ENCODE data around the gene SENP6. TPM values are rescaled to one million over a fixed set of nuclear protein-coding genes. Genes with fewer than 3 reads are reported as not detected.

Gene SENP6
- polyA plus RNA-seq, 1 donor (not counting 4 experiments of a cell fraction or from before 2014, with no cell fraction given) = 41.1 TPM

DNA sequence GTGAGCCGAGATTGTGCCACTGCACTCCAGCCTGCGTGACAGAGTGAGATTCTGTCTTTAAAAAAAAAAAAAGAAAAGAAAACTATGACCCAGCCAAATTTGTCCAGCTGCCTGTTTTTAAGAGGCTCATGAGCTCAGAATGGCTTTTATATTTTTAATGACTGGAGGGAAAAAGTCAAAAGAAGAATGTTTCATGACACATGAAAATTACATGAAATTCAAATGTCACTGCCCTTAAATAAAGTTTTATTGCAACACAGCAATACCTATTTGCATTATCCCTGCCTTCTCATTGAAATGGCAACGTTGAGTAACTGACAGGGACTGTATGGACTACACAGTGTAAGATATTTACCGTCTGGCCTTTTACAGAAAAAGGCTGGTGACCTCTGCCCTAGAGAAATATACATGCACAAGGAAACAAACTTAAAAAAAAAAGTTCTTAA lies 11.4 kb downstream of the SENP6 start:
- H3K27ac ChIP-seq (ENCODE audit: control insufficient read depth, insufficient read depth, low read length) = no peak overlapping the region
- H3K79me2 ChIP-seq (ENCODE audit: control insufficient read depth, insufficient read depth, low read length) = peaks cover 99% of the 10 kb centered on the region
- TF ChIP-seq, protein P1, sequence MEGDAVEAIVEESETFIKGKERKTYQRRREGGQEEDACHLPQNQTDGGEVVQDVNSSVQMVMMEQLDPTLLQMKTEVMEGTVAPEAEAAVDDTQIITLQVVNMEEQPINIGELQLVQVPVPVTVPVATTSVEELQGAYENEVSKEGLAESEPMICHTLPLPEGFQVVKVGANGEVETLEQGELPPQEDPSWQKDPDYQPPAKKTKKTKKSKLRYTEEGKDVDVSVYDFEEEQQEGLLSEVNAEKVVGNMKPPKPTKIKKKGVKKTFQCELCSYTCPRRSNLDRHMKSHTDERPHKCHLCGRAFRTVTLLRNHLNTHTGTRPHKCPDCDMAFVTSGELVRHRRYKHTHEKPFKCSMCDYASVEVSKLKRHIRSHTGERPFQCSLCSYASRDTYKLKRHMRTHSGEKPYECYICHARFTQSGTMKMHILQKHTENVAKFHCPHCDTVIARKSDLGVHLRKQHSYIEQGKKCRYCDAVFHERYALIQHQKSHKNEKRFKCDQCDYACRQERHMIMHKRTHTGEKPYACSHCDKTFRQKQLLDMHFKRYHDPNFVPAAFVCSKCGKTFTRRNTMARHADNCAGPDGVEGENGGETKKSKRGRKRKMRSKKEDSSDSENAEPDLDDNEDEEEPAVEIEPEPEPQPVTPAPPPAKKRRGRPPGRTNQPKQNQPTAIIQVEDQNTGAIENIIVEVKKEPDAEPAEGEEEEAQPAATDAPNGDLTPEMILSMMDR (optimal IDR thresholded peaks at IDR 0.05 in 1 of 3, IDR thresholded peaks at IDR 0.05 in 1 of 3, conservative IDR thresholded peaks at IDR 0.05 in 1 of 3; ENCODE audit: extremely low read depth in 1 of 3, insufficient read depth in 2 of 3, low read length in 3 of 3) = no peak
- TF ChIP-seq EZH2 (IDR thresholded peaks at IDR 0.05; ENCODE audit: low read length) = no peak
- no peaks in the 10 kb centered on the region for H3K4me1 ChIP-seq (ENCODE audit: control insufficient read depth, extremely low read depth, insufficient read depth, low read length)
- H3K27me3 ChIP-seq (ENCODE audit: control insufficient read depth, extremely low read depth, insufficient read depth, low read length) = no peaks in the 10 kb centered on the region
- no peak overlapping the region for H3K4me3 ChIP-seq (ENCODE audit: control insufficient read depth in 2 of 3, extremely low read depth in 1 of 3, insufficient read depth in 2 of 3, low read depth in 1 of 3, low read length in 3 of 3)
- DNase-seq (ENCODE audit: low read depth, low spot score) (no peak), FAIRE-seq (no peak)
- dilution Hi-C loops (cut with MboI; ENCODE audit: extremely low pct_ligation_motif_present, low sequenced_read_pairs) = no loop called here
- H3K9me1 ChIP-seq (ENCODE audit: control insufficient read depth, extremely low read depth, insufficient read depth, low read length) = no peaks in the 10 kb centered on the region
- H4K20me1 ChIP-seq (ENCODE audit: control insufficient read depth, extremely low read depth, insufficient read depth, low read length) = peaks cover 9% of the 10 kb centered on the region
- H3K4me2 ChIP-seq (ENCODE audit: control insufficient read depth, extremely low read depth, insufficient read depth, low read depth, low read length) = no peak overlapping the region
- no peaks in the 10 kb centered on the region for H3K36me3 ChIP-seq (ENCODE audit: control insufficient read depth in 2 of 2, extremely low read depth in 1 of 2, insufficient read depth in 2 of 2, low read length in 2 of 2)
- H3K9me3 ChIP-seq (ENCODE audit: control insufficient read depth, low read depth, low read length) = no peaks in the 10 kb centered on the region
- H2AFZ ChIP-seq (ENCODE audit: control insufficient read depth, low read length) = no peak overlapping the region
- no peak overlapping the region for H3K9ac ChIP-seq (ENCODE audit: control insufficient read depth, extremely low read depth, insufficient read depth, low read length)

DNA sequence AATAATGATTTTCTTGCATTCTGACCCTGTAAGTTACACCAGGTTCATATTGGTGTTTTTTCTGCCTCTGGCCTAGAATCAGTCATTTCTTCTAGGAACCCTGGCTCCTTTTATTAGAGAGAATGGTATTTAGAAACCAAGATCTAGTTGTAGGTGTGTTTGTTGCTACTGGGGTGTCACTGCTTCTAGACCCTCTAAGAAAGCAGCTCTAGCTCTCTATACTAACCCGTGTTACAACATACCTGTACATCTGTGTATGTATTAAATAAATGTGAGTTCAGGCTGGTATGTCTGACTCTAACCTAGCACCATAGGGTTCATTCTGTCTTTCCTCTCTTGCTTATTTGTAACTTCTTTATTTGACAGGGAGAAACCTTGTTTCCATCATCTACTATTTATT lies 16.8 kb downstream of the SENP6 start:
- dilution Hi-C loops (cut with MboI; ENCODE audit: extremely low pct_ligation_motif_present, low sequenced_read_pairs) = no loop called here

More for the DNA sequence above, 16.8 kb downstream of the SENP6 start:
- no peaks in the 10 kb centered on the region for H3K9me1 ChIP-seq (ENCODE audit: control insufficient read depth, extremely low read depth, insufficient read depth, low read length)
- TF ChIP-seq, protein P1 (optimal IDR thresholded peaks at IDR 0.05 in 1 of 3, IDR thresholded peaks at IDR 0.05 in 1 of 3, conservative IDR thresholded peaks at IDR 0.05 in 1 of 3; ENCODE audit: extremely low read depth in 1 of 3, insufficient read depth in 2 of 3, low read length in 3 of 3) = no peak
- no peak overlapping the region for H3K4me3 ChIP-seq (ENCODE audit: control insufficient read depth in 2 of 3, extremely low read depth in 1 of 3, insufficient read depth in 2 of 3, low read depth in 1 of 3, low read length in 3 of 3)
- H3K9me3 ChIP-seq (ENCODE audit: control insufficient read depth, low read depth, low read length) = no peaks in the 10 kb centered on the region
- H3K36me3 ChIP-seq (ENCODE audit: control insufficient read depth in 2 of 2, extremely low read depth in 1 of 2, insufficient read depth in 2 of 2, low read length in 2 of 2) = peaks cover 0 to 1% of the 10 kb centered on the region in 2 experiments
- FAIRE-seq = no peak
- H3K4me2 ChIP-seq (ENCODE audit: control insufficient read depth, extremely low read depth, insufficient read depth, low read depth, low read length) = no peak overlapping the region
- no peaks in the 10 kb centered on the region for H3K27me3 ChIP-seq (ENCODE audit: control insufficient read depth, extremely low read depth, insufficient read depth, low read length)
- no peak overlapping the region for H3K9ac ChIP-seq (ENCODE audit: control insufficient read depth, extremely low read depth, insufficient read depth, low read length)
- no peaks in the 10 kb centered on the region for H3K4me1 ChIP-seq (ENCODE audit: control insufficient read depth, extremely low read depth, insufficient read depth, low read length)
- DNase-seq (ENCODE audit: low read depth, low spot score) = no peak
- H3K27ac ChIP-seq (ENCODE audit: control insufficient read depth, insufficient read depth, low read length) = no peak overlapping the region
- peaks cover 17% of the 10 kb centered on the region for H4K20me1 ChIP-seq (ENCODE audit: control insufficient read depth, extremely low read depth, insufficient read depth, low read length)
- H2AFZ ChIP-seq (ENCODE audit: control insufficient read depth, low read length) = no peak overlapping the region
- peaks cover 94% of the 10 kb centered on the region for H3K79me2 ChIP-seq (ENCODE audit: control insufficient read depth, insufficient read depth, low read length)

Measured in keratinocyte (primary cell).